Psoas muscle (tissue), 8 donors: ENCODE results near the gene HDHD3. TPM values are rescaled to one million over a fixed set of nuclear protein-coding genes. Genes with fewer than 3 reads are reported as not detected.
A peak's percentile ranks its signal among the peaks of the same experiment; 100 is the strongest.

Experiments
- ATAC-seq, 4 donors: fragments of 200-7000 bp; cut with Tn5 transposase; one replicate each; pipeline ENCODE4 v1.9.1; 2020; ENCODE audit warnings: moderate library complexity in 3 of 4, mild to moderate bottlenecking in 2 of 4
- DNase-seq, 2 donors: peaks; one replicate each; pipeline ENCODE4 v3.0.0-alpha.2; 2020
- H3K27ac ChIP-seq: fragments of 200-600 bp; one replicate; pipeline ENCODE4 v1.8.0; 2022
- H3K27me3 ChIP-seq, 3 donors: fragments of 200-600 bp in 1 of 3; one replicate each; pipeline versions ENCODE4 v1.6.1 to v1.8.0; 2013 to 2022; ENCODE audit warnings: low read length in 2 of 3, mild to moderate bottlenecking in 2 of 3, moderate library complexity in 1 of 3; ENCODE audit not compliant: insufficient read depth in 3 of 3
- H3K36me3 ChIP-seq, 2 donors: fragments of 200-600 bp in 1 of 2; one replicate each; pipeline versions ENCODE4 v1.6.1 to v1.8.0; 2013 to 2022; ENCODE audit warnings: low read depth in 1 of 2, mild to moderate bottlenecking in 1 of 2, moderate library complexity in 1 of 2; ENCODE audit not compliant: insufficient read depth in 1 of 2
- H3K4me1 ChIP-seq: fragments of 200-600 bp; one replicate; pipeline ENCODE4 v1.8.0; 2022
- H3K4me3 ChIP-seq: fragments of 200-600 bp; one replicate; pipeline ENCODE4 v1.8.0; 2022; ENCODE audit warnings: mild to moderate bottlenecking
- H3K9me3 ChIP-seq: fragments of 200-600 bp; one replicate; pipeline ENCODE4 v1.8.0; 2022
- WGBS, 3 donors: extraction: QIAGEN DNeasy Blood & Tissue Kit; methylation state at CpG; one replicate each; pipeline versions ENCODE4 v1.1.6 to v1.1.7; 2013; 5-methylcytosine and 5-hydroxymethylcytosine counted together
- intact Hi-C, 2 donors: fragments of 100-400 bp; cut with DNase I; formaldehyde crosslinking; loops; one replicate each; pipeline versions ENCODE4 v1.11.0 to v1.14.2; 2022
- polyA plus RNA-seq, 3 donors: library from polyadenylated mRNA; stranded (reverse); fragments of 200-250 nt; gene quantifications; one replicate each; pipeline ENCODE4 v1.2.3, GENCODE V29; 2013
- total RNA-seq, 4 donors: library from RNA; stranded (reverse); fragmentation: NEBNext Ultra II Directional in 2 of 4; extraction: Animal tissue kit (Norgen Biotek cat#: 25700) in 2 of 4; gene quantifications; one replicate each; pipeline versions ENCODE4 v1.2.1 to v1.2.4, GENCODE V29; 2021 to 2023
- TF ChIP-seq, protein P1 (sequence below): fragments of 200-600 bp; IDR thresholded peaks from one replicate; pipeline ENCODE4 v1.8.0; 2022; ENCODE audit warnings: antibody characterized with exemption
- donor health status: healthy with polysubstance abuse.
- donor health status: DM: no; HTN: no; CAD: no; lungs with moderate emphysema.
- donor health status: Bipolar disorder and iron deficiency.
- donor health status: healthy.
- donor health status: DM: yes; HTN: yes; CAD: no.
- donor health status: DM: no; HTN: no; CAD: no.
- donor health status: DM: no; HTN: no; CAD: no.
- donor health status: DM: yes; HTN: yes; CAD: no.

HDHD3 gene
- total and polyA plus RNA-seq, 7 donors, result 7.0 to 14.9 (median 9.8) TPM

DNA sequence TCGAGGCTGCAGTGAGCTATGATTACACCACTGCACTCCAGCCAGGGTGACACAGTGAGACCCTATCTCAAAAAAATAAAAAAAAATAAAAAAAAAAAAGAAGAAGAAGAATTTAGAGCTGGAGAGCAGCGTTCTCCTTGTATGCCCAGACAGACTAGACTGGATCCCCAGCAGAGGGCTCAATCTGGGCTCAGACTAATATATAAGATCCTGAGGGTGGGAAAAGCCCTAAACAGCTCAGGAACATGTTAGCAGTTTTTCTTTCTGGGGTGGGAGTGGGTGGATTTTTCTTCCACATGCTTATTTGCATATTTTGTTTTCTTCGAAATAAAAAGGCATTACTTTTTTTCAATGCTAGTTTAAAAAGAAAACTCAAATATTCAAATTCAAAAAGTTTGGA is 28.3 kb downstream of the HDHD3 start:
- intact Hi-C loops, result no loop called here
- TF ChIP-seq, protein P1, sequence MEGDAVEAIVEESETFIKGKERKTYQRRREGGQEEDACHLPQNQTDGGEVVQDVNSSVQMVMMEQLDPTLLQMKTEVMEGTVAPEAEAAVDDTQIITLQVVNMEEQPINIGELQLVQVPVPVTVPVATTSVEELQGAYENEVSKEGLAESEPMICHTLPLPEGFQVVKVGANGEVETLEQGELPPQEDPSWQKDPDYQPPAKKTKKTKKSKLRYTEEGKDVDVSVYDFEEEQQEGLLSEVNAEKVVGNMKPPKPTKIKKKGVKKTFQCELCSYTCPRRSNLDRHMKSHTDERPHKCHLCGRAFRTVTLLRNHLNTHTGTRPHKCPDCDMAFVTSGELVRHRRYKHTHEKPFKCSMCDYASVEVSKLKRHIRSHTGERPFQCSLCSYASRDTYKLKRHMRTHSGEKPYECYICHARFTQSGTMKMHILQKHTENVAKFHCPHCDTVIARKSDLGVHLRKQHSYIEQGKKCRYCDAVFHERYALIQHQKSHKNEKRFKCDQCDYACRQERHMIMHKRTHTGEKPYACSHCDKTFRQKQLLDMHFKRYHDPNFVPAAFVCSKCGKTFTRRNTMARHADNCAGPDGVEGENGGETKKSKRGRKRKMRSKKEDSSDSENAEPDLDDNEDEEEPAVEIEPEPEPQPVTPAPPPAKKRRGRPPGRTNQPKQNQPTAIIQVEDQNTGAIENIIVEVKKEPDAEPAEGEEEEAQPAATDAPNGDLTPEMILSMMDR, result no peak
- Histone ChIP-seq H3K4me3 (no peak overlapping the region), H3K27ac (no peak overlapping the region), H3K9me3 (no peaks in the 10 kb centered on the region), H3K36me3 (no peaks in the 10 kb centered on the region), H3K4me1 (peaks cover 3% of the 10 kb centered on the region), H3K27me3 (peaks cover 0 to 38% (median 2%) of the 10 kb centered on the region in 3 donors)
- ATAC-seq (no peak), DNase-seq (no peak)
- WGBS, 3 donors, result 88 to 91% (median 88%) methylated on average over 3 of the region's 3 CpGs

DNA sequence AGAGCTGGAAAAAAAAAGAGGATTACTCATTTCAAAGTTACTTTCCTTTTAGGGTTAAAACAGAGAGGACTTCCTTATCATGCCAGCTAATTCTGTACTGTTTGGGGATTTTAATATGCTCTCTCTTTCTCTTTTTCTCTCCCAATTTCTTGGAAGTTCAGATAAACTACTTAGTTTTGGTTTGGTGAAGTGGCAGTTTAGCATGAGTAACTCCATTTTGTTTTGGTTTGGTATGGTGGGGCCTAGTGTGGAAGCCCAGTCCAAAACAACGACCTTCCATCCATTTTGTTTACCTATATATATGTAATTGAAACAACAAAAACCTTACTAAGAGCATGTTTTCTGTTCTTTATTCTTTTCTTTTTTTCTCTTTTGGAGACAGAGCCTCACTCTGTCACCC is 31.1 kb downstream of the HDHD3 start:
- TF ChIP-seq, protein P1, result no peak
- no peak overlapping the region for H3K4me3 ChIP-seq
- H3K27ac ChIP-seq, result no peak overlapping the region
- intact Hi-C loops, result no loop called here
- ATAC-seq, result no peak
- H3K36me3 ChIP-seq, result no peaks in the 10 kb centered on the region
- DNase-seq, result no peak
- H3K27me3 ChIP-seq, result peaks cover 0 to 20% (median 2%) of the 10 kb centered on the region in 3 donors
- peaks cover 3% of the 10 kb centered on the region for H3K4me1 ChIP-seq
- WGBS, 3 donors, result 0 to 50% (median 42%) methylated on average over 1 of the region's 1 CpG
- H3K9me3 ChIP-seq, result no peaks in the 10 kb centered on the region

DNA sequence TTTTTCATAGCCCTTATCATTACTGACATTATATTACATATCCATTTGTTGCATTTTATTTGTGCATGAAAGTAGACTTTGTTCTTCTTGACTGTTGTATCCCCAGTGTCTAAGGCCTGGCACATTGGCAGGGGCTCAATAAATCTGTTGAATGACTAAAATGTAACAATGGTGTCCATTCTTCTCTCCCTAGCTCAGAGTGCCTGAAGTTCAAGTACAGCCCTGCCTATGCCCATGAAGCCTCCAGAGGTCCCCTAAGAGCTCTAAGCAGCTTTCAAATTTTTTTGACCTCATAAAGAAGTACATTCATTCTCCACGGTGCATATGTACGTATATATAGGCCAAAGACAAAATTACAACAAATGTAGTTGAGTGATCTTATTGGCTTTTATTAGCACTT is 31.6 kb downstream of the HDHD3 start:
- no peaks in the 10 kb centered on the region for H3K9me3 ChIP-seq
- H3K4me3 ChIP-seq, result no peak overlapping the region
- peaks cover 3% of the 10 kb centered on the region for H3K4me1 ChIP-seq
- H3K36me3 ChIP-seq, result no peaks in the 10 kb centered on the region
- intact Hi-C loops, result no loop called here
- DNase-seq, result no peak
- H3K27ac ChIP-seq, result no peak overlapping the region
- TF ChIP-seq, protein P1, result no peak
- no peak for ATAC-seq
- 60 to 75% (median 65%) methylated on average over 2 of the region's 2 CpGs for WGBS, 3 donors
- peaks cover 0 to 15% (median 2%) of the 10 kb centered on the region in 3 donors for H3K27me3 ChIP-seq

DNA sequence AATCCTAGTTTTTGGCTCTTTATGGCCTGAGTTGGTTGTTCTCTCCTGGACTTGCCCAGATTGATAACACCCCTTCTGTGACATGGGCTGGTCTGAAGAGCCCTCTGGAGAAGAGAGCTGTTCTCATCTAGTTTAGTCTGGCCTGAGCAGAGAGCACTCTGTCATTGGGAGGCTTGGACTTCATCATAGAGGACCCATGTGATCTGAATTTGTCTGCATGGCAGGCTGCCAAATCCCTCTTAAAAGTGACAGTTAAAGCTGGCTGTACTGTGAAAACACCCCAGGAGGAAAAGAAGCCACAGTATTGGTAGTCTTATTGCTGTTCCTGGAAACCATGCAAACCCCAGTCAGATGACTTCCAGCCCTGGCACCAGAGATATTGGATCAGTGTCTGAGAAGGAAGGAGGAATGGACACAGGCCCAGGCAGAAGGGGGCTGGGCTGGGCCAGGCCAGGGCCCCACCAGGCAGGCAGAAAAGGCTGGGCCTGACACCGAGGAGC is 33.0 kb downstream of the HDHD3 start:
- peak; percentile 27 to 73 for DNase-seq
- no peaks in the 10 kb centered on the region for H3K36me3 ChIP-seq
- H3K27ac ChIP-seq, result no peak overlapping the region
- no peak overlapping the region for H3K4me3 ChIP-seq
- peaks cover 3% of the 10 kb centered on the region for H3K4me1 ChIP-seq
- TF ChIP-seq, protein P1, result no peak
- 19 to 29% (median 26%) methylated on average over 1 of the region's 1 CpG for WGBS, 3 donors
- peak; percentile 23 to 62 (median 46) for ATAC-seq
- H3K27me3 ChIP-seq, result peaks cover 0 to under 1% (median 0%) of the 10 kb centered on the region in 3 donors
- intact Hi-C loops, result loop anchor here (5.0 kb wide), 3 partner anchors 59 to 71 kb away; partner anchors contain the start of genes ALAD (in 1 of the 2), CDC26 (in 1 of the 2) and PRPF4 (in 1 of the 2)
- H3K9me3 ChIP-seq, result no peaks in the 10 kb centered on the region
